ENCODE measurements around the gene SCIN.

GRCh38 chr7:12540850-12541249 is 29.7 kb upstream of the SCIN start:
- TF ChIP-seq CTCF (conservative IDR thresholded peaks at IDR 0.05; ENCODE audit: low read length) (no peak), EZH2phosphoT487 (IDR thresholded peaks at IDR 0.05; ENCODE audit: borderline replicate concordance, low read depth, low read length) (no peak)
